Activated CD4-positive, alpha-beta T cell treated with anti-CD3 and anti-CD28 coated beads, Interleukin-2, amount 10 ng/mL, durations not matched to agents 7 days and 5 days (primary cell): Measurements from ENCODE around the gene CTBS. TPM values are rescaled to one million over a fixed set of nuclear protein-coding genes. Genes with fewer than 3 reads are reported as not detected.
A peak's percentile ranks its signal among the peaks of the same experiment; 100 is the strongest.

Experiments
- CTCF ChIA-PET: fragments of 350-600 bp; sonication (Branson Sonifier 250); formaldehyde crosslinking; loops from one replicate; lab custom pipeline; 2021; ENCODE audit warnings: antibody characterized with exemption; lab: Charles Lee
- POLR2A ChIA-PET: fragments of 350-600 bp; sonication (Branson Sonifier 250); formaldehyde crosslinking; loops from one replicate; lab custom pipeline; 2021; ENCODE audit warnings: antibody characterized with exemption; lab: Charles Lee
- DNase-seq: peaks from one replicate; pipeline ENCODE4 v3.0.0-alpha.2; 2020
- H3K27ac Mint-ChIP-seq: one replicate; pipeline ENCODE4 v1.8.0; 2021; ENCODE audit warnings: mild to moderate bottlenecking, moderate library complexity, mixed read lengths
- H3K27me3 Mint-ChIP-seq: one replicate; pipeline ENCODE4 v1.8.0; 2021; ENCODE audit warnings: mixed read lengths
- H3K36me3 Mint-ChIP-seq: one replicate; pipeline ENCODE4 v1.8.0; 2021; ENCODE audit warnings: low read depth, mixed read lengths
- H3K4me1 Mint-ChIP-seq: one replicate; pipeline ENCODE4 v1.8.0; 2021; ENCODE audit warnings: mixed read lengths
- H3K4me3 Mint-ChIP-seq: one replicate; pipeline ENCODE4 v1.8.0; 2021; ENCODE audit warnings: mild to moderate bottlenecking, moderate library complexity, mixed read lengths
- H3K9me3 Mint-ChIP-seq: one replicate; pipeline ENCODE4 v1.8.0; 2021; ENCODE audit warnings: mixed read lengths
- total RNA-seq, 2 experiments: library from RNA; stranded (reverse); gene quantifications; one replicate each; pipeline ENCODE4 v1.2.3, GENCODE V29; 2021

CTBS gene
- total RNA-seq, 2 experiments from 2014 or later = 13.2 to 14.8 TPM

DNA sequence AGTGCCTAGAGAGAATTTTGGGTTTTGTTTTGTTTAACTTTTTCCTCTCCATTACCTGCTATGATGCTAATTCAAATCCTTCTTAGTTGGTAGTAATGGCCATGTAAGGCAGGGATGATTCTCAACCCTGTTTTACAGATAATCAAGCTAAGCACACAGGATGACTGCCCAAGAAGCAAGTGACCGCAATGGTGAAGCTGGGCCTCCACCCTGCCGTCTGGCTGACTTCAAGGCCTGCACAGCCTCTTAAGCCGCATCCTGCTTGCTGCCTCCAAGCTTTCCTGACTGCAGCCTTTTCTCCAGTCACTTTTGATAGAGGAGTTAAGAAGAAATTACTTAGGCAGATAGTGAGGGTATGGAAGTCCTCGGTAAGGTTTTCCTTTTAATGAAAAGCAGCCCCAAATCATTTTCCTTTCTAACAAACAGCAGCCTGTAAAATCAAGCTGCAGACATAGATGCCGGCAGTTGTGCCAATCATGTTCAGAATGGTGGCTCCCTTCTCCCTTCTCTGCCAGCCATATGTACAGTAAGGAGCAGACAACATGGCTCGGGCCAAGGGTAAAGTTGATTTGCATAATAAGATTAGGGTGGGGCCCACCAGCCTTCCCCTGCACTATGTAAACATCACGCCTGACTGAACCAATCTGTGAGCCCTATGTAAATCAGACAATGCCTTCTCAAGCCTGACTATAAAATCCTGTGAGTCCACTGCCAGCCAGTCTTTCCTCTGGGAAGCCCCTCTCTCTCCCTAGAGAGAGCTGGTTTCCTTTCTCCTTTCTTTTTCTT lies 8.8 kb upstream of the CTBS start:
- Mint-ChIP-seq H3K27me3 (peaks cover 4% of the 10 kb centered on the region), H3K4me1 (no peaks in the 10 kb centered on the region), H3K4me3 (no peak overlapping the region), H3K27ac (no peak overlapping the region), H3K9me3 (no peaks in the 10 kb centered on the region), H3K36me3 (peaks cover 2% of the 10 kb centered on the region)
- no peak for DNase-seq
- ChIA-PET CTCF (no interaction called here), POLR2A (no interaction called here)

DNA sequence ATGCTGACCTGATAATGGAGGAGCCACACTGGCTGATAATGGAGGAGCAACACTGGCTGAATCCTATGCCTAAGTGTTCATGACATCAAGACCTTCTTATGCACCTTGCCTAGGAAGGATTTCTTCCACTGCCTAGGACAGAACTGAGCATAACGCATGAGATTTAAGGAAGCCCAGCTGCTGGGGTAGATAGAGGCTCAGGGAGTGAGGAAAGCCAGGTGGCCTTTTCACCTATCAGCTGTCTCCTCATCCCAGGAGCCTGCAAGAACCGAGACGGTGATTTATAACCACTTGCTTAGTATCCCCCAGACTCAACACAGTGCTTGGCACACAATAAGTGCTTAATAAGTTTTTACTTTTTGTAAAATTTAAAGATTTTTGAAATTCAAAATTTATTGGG lies 7.4 kb upstream of the CTBS start:
- Mint-ChIP-seq H3K9me3 (no peaks in the 10 kb centered on the region), H3K4me3 (no peak overlapping the region), H3K36me3 (peaks cover 2% of the 10 kb centered on the region), H3K27me3 (peaks cover 4% of the 10 kb centered on the region), H3K27ac (no peak overlapping the region), H3K4me1 (no peaks in the 10 kb centered on the region)
- CTCF ChIA-PET = no interaction called here
- POLR2A ChIA-PET = no interaction called here
- DNase-seq = no peak

DNA sequence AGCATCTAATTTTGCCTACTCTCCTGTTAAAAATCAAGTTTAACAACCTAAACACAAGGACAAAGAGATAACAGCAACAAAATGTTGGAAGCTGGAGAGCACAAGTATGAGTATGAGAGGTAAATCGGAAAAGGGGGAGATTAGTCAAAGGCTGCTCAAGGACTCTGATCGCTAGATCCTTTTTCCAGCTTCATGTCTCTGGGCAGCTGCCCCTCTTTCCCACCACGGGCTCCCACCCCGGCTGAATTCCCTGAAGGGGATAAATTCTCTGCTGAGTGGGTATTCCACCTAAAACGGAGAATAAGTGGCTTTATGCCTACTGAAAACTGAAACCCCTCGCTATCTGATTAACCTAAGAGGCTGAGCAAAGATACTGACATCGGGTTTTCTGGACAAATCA lies 696 bp upstream of the CTBS start:
- H3K36me3 Mint-ChIP-seq = peaks cover 28% of the 10 kb centered on the region
- POLR2A ChIA-PET = interaction anchor here (0.6 to 2.7 kb wide), 3 partner anchors 69 to 1133 kb away, joined by 3 to 19 read pairs (median 4); partner anchors contain the start of genes GNG5, SPATA1 and ZNHIT6
- H3K27ac Mint-ChIP-seq = peak overlapping the region; percentile 100
- CTCF ChIA-PET = interaction anchor here (0.6 to 2.0 kb wide), 3 partner anchors 39 to 178 kb away, joined by 3 to 7 read pairs (median 3); no protein-coding TSS in a partner anchor
- no peak for DNase-seq
- peak overlapping the region; percentile 98 for H3K4me3 Mint-ChIP-seq
- peaks cover 3% of the 10 kb centered on the region for H3K27me3 Mint-ChIP-seq
- H3K4me1 Mint-ChIP-seq = peaks cover 39% of the 10 kb centered on the region
- H3K9me3 Mint-ChIP-seq = peaks cover 5% of the 10 kb centered on the region

DNA sequence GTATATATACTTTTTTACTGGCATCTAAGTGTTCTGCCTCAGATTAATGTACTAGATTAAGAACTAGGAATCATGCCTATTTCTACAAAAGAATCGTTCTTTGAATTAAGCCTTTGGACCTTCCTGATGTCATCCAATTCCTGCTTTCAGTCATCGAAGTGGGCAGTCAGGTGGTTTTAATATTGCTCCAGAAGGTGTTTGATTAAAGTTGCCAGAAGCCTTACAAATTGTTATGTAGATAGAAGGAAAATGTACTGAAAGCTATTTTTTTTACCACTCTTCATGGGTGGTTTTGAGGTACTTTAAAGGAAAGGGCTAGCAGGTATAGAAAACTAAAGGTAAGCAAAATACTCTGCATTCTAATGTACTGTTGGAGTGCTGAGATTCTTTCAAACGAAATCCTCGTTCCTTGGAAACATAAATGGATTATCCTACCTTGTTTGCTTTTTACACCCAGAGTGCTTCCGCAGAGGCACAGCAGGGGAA lies 716 bp downstream of the CTBS start:
- peaks cover 39% of the 10 kb centered on the region for H3K4me1 Mint-ChIP-seq
- H3K36me3 Mint-ChIP-seq = peaks cover 39% of the 10 kb centered on the region
- no peak for DNase-seq
- ChIA-PET POLR2A (interaction anchor here (1.1 to 2.7 kb wide), 2 partner anchors 67 to 429 kb away, joined by 10 to 19 read pairs; partner anchors contain the start of genes GNG5, PRKACB and SPATA1), CTCF (interaction anchor here (0.6 to 2.0 kb wide), 3 partner anchors 19 to 64 kb away, joined by 3 to 7 read pairs (median 5); no protein-coding TSS in a partner anchor)
- H3K9me3 Mint-ChIP-seq = peaks cover 5% of the 10 kb centered on the region
- H3K27me3 Mint-ChIP-seq = no peaks in the 10 kb centered on the region
- H3K27ac Mint-ChIP-seq = peak overlapping the region; percentile 100
- H3K4me3 Mint-ChIP-seq = peak overlapping the region; percentile 98

DNA sequence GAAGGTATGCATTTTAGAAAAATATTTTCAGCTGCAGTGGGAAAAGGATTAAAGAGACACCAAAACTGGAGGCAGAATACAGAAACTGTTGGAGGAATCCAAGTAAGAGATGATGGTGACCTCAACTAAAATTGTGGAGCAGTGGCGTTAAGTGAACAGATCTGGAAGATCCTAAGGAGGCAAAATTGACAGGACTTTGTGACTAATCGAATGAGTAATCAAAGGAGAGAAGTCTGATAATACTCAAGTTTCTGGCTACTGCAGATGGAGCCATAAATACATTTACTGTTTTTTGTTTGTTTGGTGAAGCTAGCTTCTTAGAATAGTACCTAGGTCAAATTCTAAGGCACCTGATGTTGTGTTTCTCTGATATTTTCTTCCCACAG lies 3.1 kb downstream of the CTBS start:
- ChIA-PET CTCF (no interaction called here), POLR2A (no interaction called here)
- H3K4me1 Mint-ChIP-seq = peaks cover 44% of the 10 kb centered on the region
- H3K27me3 Mint-ChIP-seq = no peaks in the 10 kb centered on the region
- no peak for DNase-seq
- no peak overlapping the region for H3K4me3 Mint-ChIP-seq
- no peak overlapping the region for H3K27ac Mint-ChIP-seq
- H3K36me3 Mint-ChIP-seq = peaks cover 49% of the 10 kb centered on the region
- peaks cover 5% of the 10 kb centered on the region for H3K9me3 Mint-ChIP-seq

DNA sequence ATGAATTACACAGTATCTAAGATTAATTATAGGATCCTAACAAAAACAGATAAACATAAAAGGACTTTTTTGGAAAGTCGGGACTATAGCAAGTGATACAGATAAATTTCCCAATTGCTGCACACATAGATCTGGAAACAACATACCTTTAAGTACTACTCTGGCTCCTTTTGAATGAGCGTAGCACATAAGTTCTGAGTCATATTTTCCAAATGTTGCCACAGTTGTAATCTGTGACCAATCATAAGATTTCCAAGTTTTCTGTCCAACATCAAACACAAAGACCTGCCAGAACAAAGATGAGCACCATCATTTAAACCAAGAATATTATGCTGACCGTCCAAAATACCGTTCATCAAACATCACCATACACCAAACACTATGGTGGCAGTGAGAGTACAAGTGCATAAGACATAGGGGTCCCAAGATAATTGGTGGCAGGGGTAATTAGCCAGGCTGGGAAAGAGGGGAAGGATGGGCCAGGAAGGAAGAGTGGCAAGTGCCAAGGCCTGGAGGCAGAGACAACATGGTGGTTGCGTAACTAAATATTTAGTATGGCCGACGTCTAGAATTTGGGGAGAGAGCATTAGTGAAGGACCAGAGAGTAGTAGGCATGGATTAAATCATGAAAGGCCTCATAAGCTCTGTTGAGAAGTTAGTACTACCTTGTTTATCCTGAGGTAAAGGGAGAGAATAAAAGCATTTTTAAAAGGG lies 3.6 kb downstream of the CTBS start:
- H3K36me3 Mint-ChIP-seq = peaks cover 51% of the 10 kb centered on the region
- CTCF ChIA-PET = no interaction called here
- POLR2A ChIA-PET = no interaction called here
- H3K9me3 Mint-ChIP-seq = peaks cover 5% of the 10 kb centered on the region
- no peak overlapping the region for H3K4me3 Mint-ChIP-seq
- H3K4me1 Mint-ChIP-seq = peaks cover 44% of the 10 kb centered on the region
- no peak for DNase-seq
- H3K27me3 Mint-ChIP-seq = no peaks in the 10 kb centered on the region
- H3K27ac Mint-ChIP-seq = no peak overlapping the region

DNA sequence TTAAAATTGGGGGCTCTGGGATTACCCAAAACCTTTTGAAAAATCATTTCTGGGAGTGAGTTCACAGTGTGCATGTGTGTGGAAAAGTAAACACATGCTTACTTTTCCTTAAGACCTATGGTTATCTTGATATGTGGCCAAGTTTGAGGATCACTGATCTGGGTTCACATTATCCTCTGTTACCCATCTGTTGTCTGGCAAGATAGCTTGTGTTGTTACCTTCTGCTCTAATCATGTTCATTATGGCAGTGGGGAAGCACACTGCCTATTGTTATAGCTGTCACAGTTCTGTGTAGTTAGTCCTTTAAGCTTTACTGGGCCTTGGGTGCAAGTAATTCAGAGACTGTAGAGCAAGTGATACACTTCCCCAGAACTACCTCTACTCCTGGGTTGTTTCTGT lies 5.0 kb downstream of the CTBS start:
- no peak for DNase-seq
- ChIA-PET CTCF (interaction anchor here (0.6 kb wide), 1 partner anchor 135 kb away, joined by 3 read pairs; no protein-coding TSS in a partner anchor), POLR2A (no interaction called here)
- peaks cover 5% of the 10 kb centered on the region for H3K9me3 Mint-ChIP-seq
- H3K27me3 Mint-ChIP-seq = no peaks in the 10 kb centered on the region
- H3K4me3 Mint-ChIP-seq = no peak overlapping the region
- H3K4me1 Mint-ChIP-seq = peaks cover 33% of the 10 kb centered on the region
- H3K27ac Mint-ChIP-seq = no peak overlapping the region
- peaks cover 51% of the 10 kb centered on the region for H3K36me3 Mint-ChIP-seq

DNA sequence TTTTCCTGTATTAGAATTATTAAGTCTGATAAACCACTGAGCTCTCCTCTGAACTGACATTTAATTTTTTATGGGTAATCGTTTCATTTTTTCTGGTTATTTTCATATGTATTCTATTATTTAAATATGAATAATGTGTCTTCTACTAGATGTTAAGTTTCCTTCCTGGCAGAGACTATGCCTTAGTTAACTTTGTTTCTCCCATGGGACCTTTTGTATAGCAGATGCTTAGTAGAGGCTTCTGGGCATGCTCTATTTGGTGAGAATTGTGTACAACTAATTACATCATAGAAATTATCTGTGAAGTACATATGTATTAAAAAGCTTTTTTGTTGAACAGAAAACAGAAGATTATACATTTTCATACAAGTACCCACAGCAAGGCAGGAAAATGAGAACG lies 23.4 kb downstream of the CTBS start:
- Mint-ChIP-seq H3K27ac (no peak overlapping the region), H3K36me3 (peaks cover 9% of the 10 kb centered on the region), H3K9me3 (no peaks in the 10 kb centered on the region), H3K4me1 (no peaks in the 10 kb centered on the region), H3K4me3 (no peak overlapping the region), H3K27me3 (no peaks in the 10 kb centered on the region)
- CTCF ChIA-PET = no interaction called here
- no peak for DNase-seq
- POLR2A ChIA-PET = no interaction called here

DNA sequence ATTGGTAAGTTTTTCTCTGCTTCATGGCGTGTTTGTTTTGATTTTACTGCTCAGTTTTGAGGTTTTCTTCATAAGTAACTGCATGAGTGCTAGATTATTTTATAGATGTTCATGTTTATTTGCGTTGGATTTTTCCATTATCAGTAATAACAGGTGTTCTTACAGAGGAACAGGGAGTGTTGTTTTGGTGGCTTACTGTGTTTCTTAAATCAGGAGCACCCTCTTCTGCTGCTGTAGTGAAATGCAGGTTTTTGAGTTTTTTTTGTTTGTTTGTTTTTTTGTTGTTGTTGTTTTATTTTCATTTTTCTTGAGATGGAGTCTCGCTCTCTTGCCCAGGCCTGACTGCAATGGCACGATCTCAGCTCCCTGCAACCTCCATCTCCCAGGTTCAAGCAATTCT lies 32.6 kb downstream of the CTBS start:
- no peak overlapping the region for H3K4me3 Mint-ChIP-seq
- H3K27me3 Mint-ChIP-seq = no peaks in the 10 kb centered on the region
- DNase-seq = no peak
- peaks cover 27% of the 10 kb centered on the region for H3K4me1 Mint-ChIP-seq
- H3K27ac Mint-ChIP-seq = no peak overlapping the region
- peaks cover 9% of the 10 kb centered on the region for H3K36me3 Mint-ChIP-seq
- CTCF ChIA-PET = no interaction called here
- POLR2A ChIA-PET = no interaction called here
- H3K9me3 Mint-ChIP-seq = peaks cover 3% of the 10 kb centered on the region

DNA sequence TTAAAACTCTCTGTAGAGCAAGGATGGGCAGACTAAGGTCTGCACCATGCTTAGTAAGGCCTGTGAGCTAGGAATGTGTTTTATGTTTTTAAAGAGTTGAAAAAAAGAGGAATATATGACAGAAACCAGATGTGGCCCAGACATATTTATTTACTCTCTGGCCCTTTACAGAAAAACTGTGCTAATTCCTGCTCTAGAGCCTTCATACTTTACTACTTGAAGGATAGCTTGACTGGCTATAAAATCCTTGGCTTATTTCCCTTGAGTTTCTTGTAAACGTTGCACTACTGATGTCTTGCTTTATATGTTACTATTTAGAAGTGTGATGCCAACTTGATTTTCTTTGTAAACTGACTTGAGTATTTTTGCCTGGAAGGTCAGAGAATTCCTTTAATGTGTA lies 33.5 kb downstream of the CTBS start:
- H3K27ac Mint-ChIP-seq = no peak overlapping the region
- POLR2A ChIA-PET = no interaction called here
- peaks cover 3% of the 10 kb centered on the region for H3K9me3 Mint-ChIP-seq

DNA sequence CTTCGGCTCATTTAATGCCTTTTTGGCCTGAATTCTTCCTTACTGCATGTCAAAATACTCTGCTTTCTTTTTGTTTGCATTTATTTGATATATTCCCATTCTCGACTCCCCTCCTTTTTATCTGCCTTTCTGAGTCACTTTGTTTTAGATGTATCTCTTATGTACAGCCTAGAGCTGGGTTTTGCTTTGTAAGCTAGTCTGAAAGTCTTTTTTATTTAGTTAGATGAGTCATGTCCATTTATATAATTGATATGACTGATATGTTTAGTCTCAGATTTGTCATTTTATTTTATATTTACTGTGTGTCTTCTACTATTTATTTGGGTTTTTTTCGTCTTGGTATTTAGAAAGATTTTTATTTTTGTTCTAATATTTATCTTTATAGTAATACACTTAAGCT lies 34.3 kb downstream of the CTBS start:
- ChIA-PET POLR2A (no interaction called here), CTCF (no interaction called here)
- no peak overlapping the region for H3K27ac Mint-ChIP-seq
- H3K36me3 Mint-ChIP-seq = peaks cover 8% of the 10 kb centered on the region
- peaks cover 3% of the 10 kb centered on the region for H3K9me3 Mint-ChIP-seq
- no peaks in the 10 kb centered on the region for H3K27me3 Mint-ChIP-seq
- DNase-seq = no peak
- H3K4me1 Mint-ChIP-seq = peaks cover 27% of the 10 kb centered on the region
- H3K4me3 Mint-ChIP-seq = no peak overlapping the region

More for the DNA sequence above, 33.5 kb downstream of the CTBS start:
- CTCF ChIA-PET = no interaction called here
- peaks cover 8% of the 10 kb centered on the region for H3K36me3 Mint-ChIP-seq
- H3K4me3 Mint-ChIP-seq = no peak overlapping the region
- no peak for DNase-seq
- peaks cover 27% of the 10 kb centered on the region for H3K4me1 Mint-ChIP-seq
- no peaks in the 10 kb centered on the region for H3K27me3 Mint-ChIP-seq

DNA sequence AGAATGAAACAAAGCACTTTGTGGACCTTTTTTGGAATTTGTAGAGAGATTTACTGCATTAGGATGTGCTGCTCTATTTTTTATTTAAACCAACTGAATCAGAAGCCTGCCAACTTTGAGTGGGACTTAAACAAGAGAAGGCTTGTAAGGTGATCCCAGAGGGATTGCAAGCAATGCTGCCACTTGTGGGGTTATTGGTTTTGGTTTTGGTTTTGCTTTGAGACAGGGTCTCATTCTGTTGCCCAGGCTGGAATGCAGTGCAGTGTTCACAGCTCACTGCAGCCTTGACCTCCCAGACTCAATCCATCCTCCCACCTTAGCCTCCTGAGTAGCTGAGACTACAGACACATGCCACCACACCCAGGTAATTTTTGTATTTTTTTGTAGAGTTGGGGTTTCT lies 35.6 kb downstream of the CTBS start:
- ChIA-PET CTCF (interaction anchor here (0.8 kb wide), 1 partner anchor 27 kb away, joined by 4 read pairs; no protein-coding TSS in a partner anchor), POLR2A (no interaction called here)
- H3K4me1 Mint-ChIP-seq = peaks cover 27% of the 10 kb centered on the region
- DNase-seq = no peak
- peaks cover 6% of the 10 kb centered on the region for H3K36me3 Mint-ChIP-seq
- H3K27ac Mint-ChIP-seq = peak overlapping the region; percentile 74
- no peaks in the 10 kb centered on the region for H3K27me3 Mint-ChIP-seq
- H3K4me3 Mint-ChIP-seq = no peak overlapping the region
- peaks cover 3% of the 10 kb centered on the region for H3K9me3 Mint-ChIP-seq

DNA sequence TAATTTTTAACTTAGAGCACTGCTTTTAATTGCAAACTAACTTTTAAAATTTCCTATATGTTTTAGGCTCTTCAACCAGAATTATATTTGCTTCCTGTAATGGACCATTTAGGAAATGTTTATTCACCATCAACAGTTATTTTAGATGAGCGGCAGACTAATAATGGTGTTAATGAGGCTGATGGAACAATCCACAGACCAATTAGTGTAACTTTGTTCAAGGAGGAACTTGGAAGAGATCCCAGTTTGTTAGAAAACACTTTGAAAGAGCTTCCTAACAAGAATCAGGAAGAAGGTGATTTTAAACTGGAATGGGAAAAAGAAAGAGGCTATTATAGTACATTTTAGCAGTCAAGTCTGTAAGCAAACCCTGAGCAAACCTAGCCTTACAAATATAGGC lies 48.5 kb downstream of the CTBS start:
- H3K4me3 Mint-ChIP-seq = no peak overlapping the region
- peaks cover 2% of the 10 kb centered on the region for H3K9me3 Mint-ChIP-seq
- no peak for DNase-seq
- no peaks in the 10 kb centered on the region for H3K27me3 Mint-ChIP-seq
- peaks cover 4% of the 10 kb centered on the region for H3K36me3 Mint-ChIP-seq
- H3K27ac Mint-ChIP-seq = no peak overlapping the region
- no peaks in the 10 kb centered on the region for H3K4me1 Mint-ChIP-seq
- ChIA-PET CTCF (interaction anchor here (0.6 kb wide), 1 partner anchor 331 kb away, joined by 3 read pairs; no protein-coding TSS in a partner anchor), POLR2A (interaction anchor here (0.7 kb wide), 1 partner anchor 8 kb away, joined by 3 read pairs; no protein-coding TSS in a partner anchor)
